GM18951 (cell line): ENCODE results near the gene HTR2B.

Experiments used
- POLR2A ChIP-seq: IDR thresholded peaks from 4 replicates; pipeline ENCODE4 v1.6.1; 2011; ENCODE audit warnings: mild to moderate bottlenecking; ENCODE audit not compliant: insufficient read length, insufficient read depth; ENCODE audit errors: extremely low read depth
- in situ Hi-C: fragments of 300-500 bp; cut with MboI; formaldehyde crosslinking; loops from one replicate; pipeline ENCODE4 v1.12.0; 2022; ENCODE audit warnings: low sequenced_read_pairs, mixed read lengths, inconsistent platforms; ENCODE audit not compliant: unreplicated experiment

HTR2B gene

GRCh38 chr2:231124838-231125568, at the start of gene HTR2B:
Gene HTR2B, minus strand, starts transcription at chr2:231125042. Its CDS starts 1,278 bp downstream, at chr2:231123764.
- no peak for TF ChIP-seq POLR2A
- in situ Hi-C loops = no loop called here

- TF ChIP-seq POLR2A = no peak
- in situ Hi-C loops = no loop called here
Measured at GRCh38 chr2:231174211-231174651, 49.4 kb upstream of the HTR2B start.

DNA sequence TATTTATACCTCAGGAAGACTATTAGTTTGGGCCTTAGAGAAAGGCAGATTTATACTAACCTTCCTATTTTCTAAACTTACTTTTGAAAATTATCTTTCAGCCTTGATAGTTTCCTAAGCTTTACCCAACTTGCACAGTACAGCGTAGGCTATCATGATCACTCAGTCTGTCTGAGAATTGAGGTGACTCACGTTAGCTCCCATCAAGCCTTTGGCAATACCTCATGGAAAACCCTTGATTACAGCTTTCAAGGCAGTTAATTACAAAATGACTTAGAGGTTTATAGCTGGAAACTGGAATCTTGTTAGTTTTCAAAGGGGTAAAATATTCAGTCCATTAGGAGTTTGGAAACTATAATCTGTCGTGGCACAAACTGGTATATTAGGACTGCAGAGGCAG, 47.2 kb upstream of the HTR2B start:
- TF ChIP-seq POLR2A = no peak
- in situ Hi-C loops = no loop called here

DNA sequence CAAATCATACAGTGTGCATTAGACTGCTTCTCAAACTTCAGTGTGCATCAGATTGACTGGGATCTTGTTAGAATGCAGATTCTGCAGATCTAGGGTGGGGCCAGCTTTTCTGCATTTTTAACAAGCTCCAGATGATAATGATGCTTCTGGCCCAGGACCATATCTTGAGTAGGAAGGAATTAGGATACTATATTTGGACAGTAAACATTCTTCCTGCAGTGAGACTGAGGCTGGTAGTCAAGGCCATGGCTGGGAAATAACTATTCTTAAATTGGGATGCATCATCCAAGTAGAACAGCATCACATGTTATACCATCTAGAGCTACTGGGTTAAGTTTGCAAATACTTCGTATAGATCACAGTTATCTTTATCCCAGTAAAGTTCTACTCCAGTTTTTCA, 45.2 kb upstream of the HTR2B start:
- in situ Hi-C loops = no loop called here
- no peak for TF ChIP-seq POLR2A

GRCh38 chr2:231169488-231169887, 44.6 kb upstream of the HTR2B start:
- no peak for TF ChIP-seq POLR2A

DNA sequence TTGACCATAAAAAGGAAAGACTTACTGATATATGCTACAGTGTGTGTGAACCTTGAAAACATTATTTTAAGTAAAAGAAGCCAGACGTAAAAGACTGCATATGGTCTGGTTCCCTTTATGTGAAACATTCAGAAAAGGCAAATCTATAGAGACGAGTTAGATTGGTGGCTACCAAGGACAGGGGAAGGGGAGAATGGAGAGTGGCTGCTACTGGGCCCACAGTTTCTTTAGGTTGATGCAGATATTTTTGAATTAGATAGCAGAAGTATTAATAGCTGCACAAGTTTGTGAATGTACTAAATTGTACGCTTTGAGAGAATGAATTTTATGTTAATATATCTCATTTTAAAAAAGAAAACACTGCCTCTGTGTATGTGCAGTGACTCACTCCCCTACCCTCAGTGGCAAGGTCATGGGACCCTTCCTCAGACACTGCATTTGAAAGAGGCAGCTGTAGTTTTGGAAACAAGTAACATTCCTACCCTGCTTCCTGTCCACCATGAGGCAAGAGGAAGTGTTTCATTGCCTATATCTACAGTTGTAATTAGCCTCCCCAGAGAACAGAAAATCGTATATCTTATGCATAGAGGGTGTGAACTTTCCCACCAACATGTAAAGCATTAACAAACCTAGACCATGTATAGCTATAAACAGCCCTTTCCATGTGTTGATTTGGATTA, 43.8 kb upstream of the HTR2B start:
- no peak for TF ChIP-seq POLR2A
- in situ Hi-C loops = no loop called here

More at GRCh38 chr2:231169488-231169887, 44.6 kb upstream of the HTR2B start:
- in situ Hi-C loops = no loop called here

GRCh38 chr2:231167745-231168459, 43.1 kb upstream of the HTR2B start:
- TF ChIP-seq POLR2A = no peak
- in situ Hi-C loops = no loop called here

DNA sequence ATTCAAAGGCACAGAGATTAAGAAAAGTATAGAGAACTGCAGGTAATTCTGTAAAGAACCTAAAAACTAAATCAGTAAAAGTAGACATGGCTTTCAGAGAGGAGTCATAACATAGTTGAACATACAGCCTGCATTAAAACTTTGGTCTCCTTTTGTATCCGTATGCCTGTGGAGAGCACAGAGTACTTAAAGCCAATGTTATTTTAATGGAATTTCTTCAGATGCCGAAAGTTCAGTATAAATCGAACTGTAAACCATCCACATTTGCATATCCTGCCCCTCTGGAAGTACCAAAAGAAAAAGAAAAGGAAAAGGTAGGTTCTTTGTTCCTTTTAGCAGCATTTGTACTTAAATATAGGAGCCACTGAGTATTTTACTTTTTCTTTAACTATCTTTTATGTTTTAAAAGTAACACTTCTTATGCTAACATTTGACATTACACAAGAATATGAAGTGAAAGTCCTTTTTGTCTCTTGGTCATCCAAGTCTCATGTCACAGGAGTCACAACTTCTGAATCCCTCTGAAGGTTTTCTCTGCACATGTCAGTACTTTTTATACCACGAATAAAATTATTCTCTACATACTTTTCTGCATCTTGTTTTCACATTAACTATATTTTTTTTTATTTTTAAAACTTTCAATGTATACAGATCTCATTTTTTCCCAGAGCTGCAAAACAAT, 38.7 kb upstream of the HTR2B start:
- in situ Hi-C loops = no loop called here
- TF ChIP-seq POLR2A = no peak

DNA sequence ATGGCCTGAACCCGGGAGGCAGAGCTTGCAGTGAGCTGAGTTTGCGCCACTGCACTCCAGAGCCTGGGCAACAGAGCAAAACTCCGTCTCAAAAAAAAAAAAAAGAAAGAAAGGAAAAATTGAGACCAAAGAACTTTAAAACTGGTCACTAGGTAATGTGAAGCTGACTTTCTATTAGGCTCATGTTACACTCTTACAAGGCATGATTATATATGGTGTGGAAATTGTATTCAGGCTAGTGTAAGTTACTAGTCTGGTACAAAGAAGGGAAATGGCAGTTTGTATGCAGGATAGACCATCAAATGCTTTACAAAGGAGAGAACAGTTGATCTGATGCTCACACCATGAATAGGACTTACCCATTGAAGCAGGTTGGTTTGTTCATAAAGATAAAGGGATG, 38.2 kb upstream of the HTR2B start:
- in situ Hi-C loops = no loop called here
- no peak for TF ChIP-seq POLR2A

- in situ Hi-C loops = no loop called here
- no peak for TF ChIP-seq POLR2A
Measured at GRCh38 chr2:231161877-231162329, 37.1 kb upstream of the HTR2B start.

- in situ Hi-C loops = no loop called here
- TF ChIP-seq POLR2A = no peak
Measured at GRCh38 chr2:231161252-231161839, 36.5 kb upstream of the HTR2B start.

DNA sequence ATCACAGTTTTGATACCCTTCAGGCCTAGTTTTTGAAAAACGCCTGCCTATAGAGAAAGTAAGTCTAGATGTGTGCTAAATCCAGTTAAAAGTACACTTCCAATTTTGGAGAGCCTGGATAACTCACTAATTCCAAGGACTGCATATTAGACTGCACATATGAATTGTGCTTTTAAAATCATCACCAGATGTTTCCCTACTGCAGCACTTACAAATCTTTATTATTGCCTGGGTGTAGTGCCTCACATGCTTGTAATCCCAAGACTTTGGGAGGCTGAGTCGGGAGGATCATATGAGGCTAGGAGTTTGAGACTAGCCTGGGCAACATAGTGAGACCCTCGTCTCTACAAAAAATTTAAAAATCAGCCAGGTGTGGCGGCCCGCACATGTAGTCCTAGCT, 35.9 kb upstream of the HTR2B start:
- in situ Hi-C loops = no loop called here
- TF ChIP-seq POLR2A = no peak
